ENCODE data around the gene ALDH5A1. TPM values are rescaled to one million over a fixed set of nuclear protein-coding genes. Genes with fewer than 3 reads are reported as not detected.

Gene ALDH5A1
- total and polyA plus RNA-seq, 2 of the 13 experiments (the other 11 are each of a cell fraction or from before 2014, with no cell fraction given), result 12.8 to 32.5 TPM

GRCh38 chr6:24458134-24458533, 36.6 kb upstream of the ALDH5A1 start (continued):
- TF ChIP-seq ZHX1 (CRISPR knock-in tag; IDR thresholded peaks at IDR 0.05; ENCODE audit: low read depth), result no peak
- no peak for TF ChIP-seq ZSCAN12 (CRISPR knock-in tag; IDR thresholded peaks at IDR 0.05)
- TF ChIP-seq ZBTB26 (CRISPR knock-in tag; IDR thresholded peaks at IDR 0.05; ENCODE audit: borderline replicate concordance), result no peak

GRCh38 chr6:24458941-24459340, 35.8 kb upstream of the ALDH5A1 start:
- no peak overlapping the region for H3K9ac ChIP-seq (ENCODE audit: insufficient read depth, low read depth, low read length)
- no peak for TF ChIP-seq MTF2 (CRISPR knock-in tag; IDR thresholded peaks at IDR 0.05; ENCODE audit: borderline replicate concordance)
- peak; percentile 42; the same call in 1 of the 2 replicates for TF ChIP-seq CEBPB (IDR thresholded peaks at IDR 0.05; ENCODE audit: borderline replicate concordance, low read depth, low read length)
- intact Hi-C loops (cut with micrococcal nuclease; ENCODE audit: unreplicated experiment) (no loop called here), in situ Hi-C loops (cut with HindIII; ENCODE audit: extremely low pct_ligation_motif_present, low pct_unique_long_range_greater_than_20kb) (no loop called here)
- FAIRE-seq (no peak), ATAC-seq (no peak; the same call in 2 of the 3 replicates), DNase-seq (ENCODE audit: low spot score) (no peak)
- H3K9me3 ChIP-seq (ENCODE audit: low read length), result no peaks in the 10 kb centered on the region
- H3K36me3 ChIP-seq (replicated peaks in 1 of 2; ENCODE audit: control insufficient read depth in 1 of 2, insufficient read depth in 2 of 2, low read length in 2 of 2), result no peaks in the 10 kb centered on the region
- POLR2A ChIA-PET, result no interaction called here
- no peak overlapping the region for H3K4me2 ChIP-seq (ENCODE audit: low read depth, low read length)
- H3K4me3 ChIP-seq (replicated peaks in 1 of 3; ENCODE audit: insufficient read depth in 1 of 3, low read depth in 2 of 3, low read length in 3 of 3), result no peak overlapping the region
- no peak overlapping the region for H2AFZ ChIP-seq (ENCODE audit: low read length)
- no peaks in the 10 kb centered on the region for H4K20me1 ChIP-seq (ENCODE audit: insufficient read depth, low read length)
- no peaks in the 10 kb centered on the region for H3K27me3 ChIP-seq (ENCODE audit: control insufficient read depth in 1 of 2, insufficient read depth in 2 of 2, low read length in 2 of 2)
- no peaks in the 10 kb centered on the region for H3K4me1 ChIP-seq (ENCODE audit: insufficient read depth, low read length)
- H3K79me2 ChIP-seq (ENCODE audit: insufficient read depth, low read length), result no peaks in the 10 kb centered on the region
- no TSS peak for BruUV-seq (replicated peaks)
- WGBS (ENCODE audit: low lambda C conversion rate), result 95% methylated on average over 2 of the region's 2 CpGs
- no peak overlapping the region for H3K27ac ChIP-seq (ENCODE audit: extremely low read length, insufficient read depth, low read length)
- CTCF ChIA-PET (ENCODE audit: low intra/inter-chr PET ratio, low total read pairs), result no interaction called here

Data from HepG2 (cell line).